ENCODE data around the gene NEURL1.

NEURL1 gene

DNA sequence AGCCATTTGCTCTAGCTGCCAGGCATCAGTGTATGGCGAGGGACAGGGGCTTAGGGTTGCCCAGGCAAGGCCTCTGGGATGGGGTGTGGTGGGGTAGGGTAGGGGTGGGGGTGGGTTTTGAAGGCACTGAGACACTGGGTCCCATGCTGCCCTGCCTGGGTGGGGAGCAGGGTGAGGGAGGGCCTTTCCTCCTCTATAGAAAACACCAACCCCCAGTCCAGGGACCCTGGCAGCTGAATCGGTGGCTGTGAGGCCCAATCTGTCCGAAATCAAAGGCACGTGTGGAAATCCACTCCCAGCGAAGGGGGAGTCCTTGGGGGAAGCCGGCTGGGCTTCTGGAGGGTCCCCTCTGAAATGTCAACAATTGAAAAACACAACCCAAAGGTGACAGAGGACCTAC, 106.4 kb downstream of the NEURL1 start:
- no peak for TF ChIP-seq FOXP2 (optimal IDR thresholded peaks at IDR 0.05; ENCODE audit: borderline replicate concordance, extremely low read depth, extremely low read length, insufficient read depth)
- TF ChIP-seq, protein P1, sequence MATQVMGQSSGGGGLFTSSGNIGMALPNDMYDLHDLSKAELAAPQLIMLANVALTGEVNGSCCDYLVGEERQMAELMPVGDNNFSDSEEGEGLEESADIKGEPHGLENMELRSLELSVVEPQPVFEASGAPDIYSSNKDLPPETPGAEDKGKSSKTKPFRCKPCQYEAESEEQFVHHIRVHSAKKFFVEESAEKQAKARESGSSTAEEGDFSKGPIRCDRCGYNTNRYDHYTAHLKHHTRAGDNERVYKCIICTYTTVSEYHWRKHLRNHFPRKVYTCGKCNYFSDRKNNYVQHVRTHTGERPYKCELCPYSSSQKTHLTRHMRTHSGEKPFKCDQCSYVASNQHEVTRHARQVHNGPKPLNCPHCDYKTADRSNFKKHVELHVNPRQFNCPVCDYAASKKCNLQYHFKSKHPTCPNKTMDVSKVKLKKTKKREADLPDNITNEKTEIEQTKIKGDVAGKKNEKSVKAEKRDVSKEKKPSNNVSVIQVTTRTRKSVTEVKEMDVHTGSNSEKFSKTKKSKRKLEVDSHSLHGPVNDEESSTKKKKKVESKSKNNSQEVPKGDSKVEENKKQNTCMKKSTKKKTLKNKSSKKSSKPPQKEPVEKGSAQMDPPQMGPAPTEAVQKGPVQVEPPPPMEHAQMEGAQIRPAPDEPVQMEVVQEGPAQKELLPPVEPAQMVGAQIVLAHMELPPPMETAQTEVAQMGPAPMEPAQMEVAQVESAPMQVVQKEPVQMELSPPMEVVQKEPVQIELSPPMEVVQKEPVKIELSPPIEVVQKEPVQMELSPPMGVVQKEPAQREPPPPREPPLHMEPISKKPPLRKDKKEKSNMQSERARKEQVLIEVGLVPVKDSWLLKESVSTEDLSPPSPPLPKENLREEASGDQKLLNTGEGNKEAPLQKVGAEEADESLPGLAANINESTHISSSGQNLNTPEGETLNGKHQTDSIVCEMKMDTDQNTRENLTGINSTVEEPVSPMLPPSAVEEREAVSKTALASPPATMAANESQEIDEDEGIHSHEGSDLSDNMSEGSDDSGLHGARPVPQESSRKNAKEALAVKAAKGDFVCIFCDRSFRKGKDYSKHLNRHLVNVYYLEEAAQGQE (IDR thresholded peaks at IDR 0.05; ENCODE audit: insufficient read depth in 1 of 2, low read depth in 2 of 2, low read length in 2 of 2) = no peak
- no peak for TF ChIP-seq SIN3A (IDR thresholded peaks at IDR 0.05; ENCODE audit: borderline replicate concordance, insufficient read depth, low read length)
- no peak for TF ChIP-seq TAF1 (IDR thresholded peaks at IDR 0.05; ENCODE audit: borderline replicate concordance, insufficient read depth, low read length)
- no peak for TF ChIP-seq POLR2AphosphoS5 (IDR thresholded peaks at IDR 0.05; ENCODE audit: low read depth, low read length)

DNA sequence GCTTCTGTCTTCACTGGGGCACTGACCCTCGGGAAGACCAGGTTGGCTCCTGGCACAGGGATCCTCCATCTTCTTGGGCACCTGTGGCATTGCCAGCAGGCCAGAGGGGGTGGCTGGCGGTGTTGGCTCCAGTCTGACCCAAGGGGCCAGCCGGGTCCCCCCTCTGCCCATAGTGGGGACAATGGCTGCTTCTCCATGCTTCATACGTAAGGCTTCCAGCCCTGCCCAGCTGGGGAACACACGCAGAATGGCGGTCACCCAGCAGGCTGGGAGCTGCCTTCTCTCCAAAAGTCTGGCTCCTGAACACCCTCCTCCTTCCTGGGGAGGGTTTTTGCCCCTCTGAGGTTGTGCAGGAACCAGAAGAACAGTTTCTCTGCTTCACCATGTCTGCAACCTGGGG, 106.8 kb downstream of the NEURL1 start:
- no peak for TF ChIP-seq FOXP2 (optimal IDR thresholded peaks at IDR 0.05; ENCODE audit: borderline replicate concordance, extremely low read depth, extremely low read length, insufficient read depth)
- TF ChIP-seq TAF1 (IDR thresholded peaks at IDR 0.05; ENCODE audit: borderline replicate concordance, insufficient read depth, low read length) = no peak
- TF ChIP-seq, protein P1 (IDR thresholded peaks at IDR 0.05; ENCODE audit: insufficient read depth in 1 of 2, low read depth in 2 of 2, low read length in 2 of 2) = no peak
- no peak for TF ChIP-seq POLR2AphosphoS5 (IDR thresholded peaks at IDR 0.05; ENCODE audit: low read depth, low read length)
- no peak for TF ChIP-seq SIN3A (IDR thresholded peaks at IDR 0.05; ENCODE audit: borderline replicate concordance, insufficient read depth, low read length)

DNA sequence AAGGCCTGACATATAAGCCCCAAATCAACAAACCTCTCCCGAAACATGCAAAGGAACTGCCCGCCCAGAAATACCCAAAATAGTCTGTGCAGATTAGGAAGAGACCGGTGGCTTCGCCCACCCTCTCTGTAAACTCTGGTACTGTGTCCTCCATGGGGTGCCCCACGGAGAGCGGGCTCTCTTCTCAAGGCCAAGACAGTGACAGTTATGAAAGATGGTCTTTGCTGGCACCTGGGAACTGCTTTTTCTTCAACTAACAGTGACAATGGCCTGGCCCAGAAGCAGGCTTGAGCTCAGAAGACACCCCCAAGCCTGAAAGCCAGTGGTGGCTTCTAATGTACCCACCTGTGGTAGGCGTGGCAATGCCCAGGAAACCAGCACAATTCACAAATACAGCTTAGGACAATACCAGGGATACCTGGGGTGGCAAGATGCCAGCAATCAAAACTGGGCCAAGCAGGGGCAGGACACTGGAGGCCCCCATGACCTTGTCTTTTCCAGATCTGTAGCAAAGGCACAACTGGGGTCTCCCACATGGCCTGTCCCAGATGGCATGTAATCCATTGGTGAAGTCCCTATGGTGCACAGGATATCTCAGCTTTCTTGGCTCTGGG, 107.6 kb downstream of the NEURL1 start:
- TF ChIP-seq POLR2AphosphoS5 (IDR thresholded peaks at IDR 0.05; ENCODE audit: low read depth, low read length) (no peak), SIN3A (IDR thresholded peaks at IDR 0.05; ENCODE audit: borderline replicate concordance, insufficient read depth, low read length) (no peak), FOXP2 (optimal IDR thresholded peaks at IDR 0.05; ENCODE audit: borderline replicate concordance, extremely low read depth, extremely low read length, insufficient read depth) (no peak), TAF1 (IDR thresholded peaks at IDR 0.05; ENCODE audit: borderline replicate concordance, insufficient read depth, low read length) (no peak)
- TF ChIP-seq, protein P1 (IDR thresholded peaks at IDR 0.05; ENCODE audit: insufficient read depth in 1 of 2, low read depth in 2 of 2, low read length in 2 of 2) = no peak

DNA sequence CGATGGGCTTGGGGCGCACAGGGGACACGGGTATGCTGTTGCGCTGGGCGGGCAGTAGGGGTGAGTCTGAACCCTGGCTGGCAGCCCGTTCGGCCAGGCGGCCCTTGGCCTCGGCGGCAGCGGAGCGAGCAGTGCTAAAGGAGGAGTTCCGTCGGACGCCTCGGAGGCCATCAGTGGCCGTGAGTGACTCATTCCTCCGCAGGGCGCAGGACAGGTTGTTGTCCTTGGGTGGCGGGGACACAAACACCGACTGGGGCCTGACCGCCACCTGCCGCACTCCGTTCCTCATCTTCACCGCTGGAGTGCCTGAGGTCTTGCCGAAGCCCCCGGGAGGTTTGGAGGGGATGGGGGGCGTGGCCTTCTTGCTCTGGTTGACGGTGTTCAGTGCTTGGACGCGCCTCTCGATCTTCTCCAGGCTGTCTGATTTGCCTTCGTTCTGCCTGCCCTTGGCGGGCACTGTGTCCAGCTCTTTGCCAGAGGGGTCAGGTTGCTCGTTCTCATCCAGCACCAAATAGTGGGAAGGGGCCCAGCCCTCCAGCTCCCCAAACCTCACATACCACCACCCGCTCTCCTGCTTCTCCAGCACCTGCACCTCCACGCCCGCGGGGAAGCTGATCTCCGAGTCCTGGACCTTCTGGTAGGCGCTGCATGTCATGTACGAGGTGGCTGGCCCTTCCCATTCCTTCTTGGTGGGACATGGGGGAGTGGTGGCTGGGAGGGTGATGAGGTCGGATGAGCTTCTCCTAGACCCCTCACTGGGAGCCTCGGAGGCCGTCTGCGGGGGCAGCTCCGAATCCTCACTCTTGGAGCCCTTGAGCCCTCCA, 108.7 kb downstream of the NEURL1 start:
- TF ChIP-seq TAF1 (IDR thresholded peaks at IDR 0.05; ENCODE audit: borderline replicate concordance, insufficient read depth, low read length) = no peak
- TF ChIP-seq, protein P1 (IDR thresholded peaks at IDR 0.05; ENCODE audit: insufficient read depth in 1 of 2, low read depth in 2 of 2, low read length in 2 of 2) = no peak
- TF ChIP-seq SIN3A (IDR thresholded peaks at IDR 0.05; ENCODE audit: borderline replicate concordance, insufficient read depth, low read length) = no peak
- TF ChIP-seq FOXP2 (optimal IDR thresholded peaks at IDR 0.05; ENCODE audit: borderline replicate concordance, extremely low read depth, extremely low read length, insufficient read depth) = no peak
- no peak for TF ChIP-seq POLR2AphosphoS5 (IDR thresholded peaks at IDR 0.05; ENCODE audit: low read depth, low read length)
